Hindlimb muscle (tissue), 1 donor: ENCODE data around the gene ADAMTSL5. TPM values are rescaled to one million over a fixed set of nuclear protein-coding genes. Genes with fewer than 3 reads are reported as not detected.
A peak's percentile ranks its signal among the peaks of the same experiment; 100 is the strongest.

Experiments
- DNase-seq: peaks from one replicate; pipeline ENCODE4 v3.0.0-alpha.2; 2013
- polyA plus RNA-seq: library from polyadenylated mRNA; unstranded; fragments of 120-200 nt; gene quantifications from one replicate; pipeline ENCODE4 v1.2.1, GENCODE V29; 2013; ENCODE audit not compliant: insufficient read length

ADAMTSL5 gene
- polyA plus RNA-seq, 1 donor, result 17.0 TPM

- no peak for DNase-seq
Observed at GRCh38 chr19:1495799-1496713, 16.8 kb downstream of the ADAMTSL5 start.

- DNase-seq, result no peak
Observed at GRCh38 chr19:1495051-1495798, 17.6 kb downstream of the ADAMTSL5 start.

GRCh38 chr19:1494115-1494815 is 18.6 kb downstream of the ADAMTSL5 start:
- no peak for DNase-seq

- no peak for DNase-seq
Observed at GRCh38 chr19:1492474-1493006, 20.3 kb downstream of the ADAMTSL5 start.

- no peak for DNase-seq
Observed at GRCh38 chr19:1491849-1492170, 21.0 kb downstream of the ADAMTSL5 start.

GRCh38 chr19:1491114-1491848 is 21.5 kb downstream of the ADAMTSL5 start, which contains the start of gene REEP6:
Gene REEP6, plus strand, starts transcription at chr19:1491181. Its CDS starts 89 bp downstream, at chr19:1491270.
- DNase-seq, result no peak

- peak; percentile 99 for DNase-seq
Observed at GRCh38 chr19:1490311-1491113, 22.3 kb downstream of the ADAMTSL5 start, which contains the start of gene PCSK4. Gene PCSK4, minus strand, starts transcription at chr19:1490350. Its CDS starts 4 bp downstream, at chr19:1490346.

GRCh38 chr19:1489463-1490310 is 23.1 kb downstream of the ADAMTSL5 start:
- no peak for DNase-seq

- no peak for DNase-seq
Observed at GRCh38 chr19:1488282-1488601, 24.6 kb downstream of the ADAMTSL5 start.

GRCh38 chr19:1487576-1488281 is 25.1 kb downstream of the ADAMTSL5 start:
- no peak for DNase-seq

- no peak for DNase-seq
Observed at GRCh38 chr19:1486720-1487575, 25.9 kb downstream of the ADAMTSL5 start.

GRCh38 chr19:1483979-1484428 is 28.8 kb downstream of the ADAMTSL5 start:
- DNase-seq, result no peak

- DNase-seq, result no peak
Observed at GRCh38 chr19:1483131-1483978, 29.5 kb downstream of the ADAMTSL5 start.

GRCh38 chr19:1482361-1483130 is 30.3 kb downstream of the ADAMTSL5 start:
- DNase-seq, result no peak

- no peak for DNase-seq
Observed at GRCh38 chr19:1481893-1482360, 30.9 kb downstream of the ADAMTSL5 start.

GRCh38 chr19:1481224-1481892 is 31.5 kb downstream of the ADAMTSL5 start:
- DNase-seq, result no peak
